Pancreas (tissue), 10 donors: ENCODE results near the gene ASS1. TPM values are rescaled to one million over a fixed set of nuclear protein-coding genes. Genes with fewer than 3 reads are reported as not detected.
A peak's percentile ranks its signal among the peaks of the same experiment; 100 is the strongest.

Experiments
- ATAC-seq, 4 donors: fragments of 200-7000 bp; cut with Tn5 transposase; one replicate each; pipeline versions ENCODE4 v1.8.0 to v1.9.1; 2020; ENCODE audit warnings: mild to moderate bottlenecking in 4 of 4, moderate library complexity in 4 of 4
- DNase-seq, 6 donors: peaks; one replicate each; pipeline ENCODE4 v3.0.0-alpha.2; 2020
- FAIRE-seq: peaks from 2 replicates; lab custom pipeline; 2012; peaks lifted over from hg19 to GRCh38; lab: Jason Lieb, UNC
- H3K27ac ChIP-seq, 4 donors: fragments of 200-600 bp; sonication (generic); 1 replicate in 3 of 4; 2 replicates in 1 of 4; pipeline versions ENCODE4 v1.5.0 to v1.8.0; 2020
- H3K27me3 ChIP-seq, 4 donors: fragments of 200-600 bp; one replicate each; pipeline ENCODE4 v1.8.0; 2021
- H3K36me3 ChIP-seq, 3 donors: fragments of 200-600 bp; sonication (generic) in 1 of 3; one replicate each; pipeline versions ENCODE4 v1.5.0 to v1.8.0; 2020 to 2021
- H3K4me1 ChIP-seq, 3 donors: fragments of 200-600 bp; one replicate each; pipeline ENCODE4 v1.8.0; 2021
- H3K4me3 ChIP-seq, 4 donors: fragments of 200-600 bp; sonication (generic) in 2 of 4; one replicate each; pipeline versions ENCODE4 v1.5.0 to v1.8.0; 2020 to 2021
- H3K9me3 ChIP-seq, 4 donors: fragments of 200-600 bp; one replicate each; pipeline ENCODE4 v1.8.0; 2021
- CTCF ChIP-seq, 4 donors: fragments of 200-600 bp; sonication (generic) in 3 of 4; IDR thresholded peaks; one replicate each; pipeline versions ENCODE4 v1.5.0 to v1.8.0; 2021; ENCODE audit warnings: antibody characterized with exemption in 4 of 4
- whole genome bisulfite sequencing, 2 donors: extraction: QIAGEN DNeasy Blood & Tissue Kit; methylation state at CpG; one replicate each; pipeline ENCODE4 v1.1.7; 2013; 5-methylcytosine and 5-hydroxymethylcytosine counted together
- intact Hi-C, 3 donors: fragments of 100-400 bp; cut with DNase I; formaldehyde crosslinking; loops; one replicate each; pipeline versions ENCODE4 v1.11.1 to v1.14.2; 2022
- polyA plus RNA-seq, 2 donors: library from polyadenylated mRNA; stranded (reverse); fragments of 200-250 nt; gene quantifications; one replicate each; pipeline ENCODE4 v1.2.3, GENCODE V29; 2013
- total RNA-seq, 6 donors: library from RNA; stranded (reverse); fragmentation: NEBNext Ultra II Directional in 4 of 6; extraction: Animal tissue kit (Norgen Biotek cat#: 25700) in 4 of 6; gene quantifications; one replicate each; pipeline versions ENCODE4 v1.2.1 to v1.2.4, GENCODE V29; 2021 to 2023
- donor health status: healthy with polysubstance abuse.
- donor health status: DM: no; HTN: no; CAD: no; lungs with moderate emphysema.
- donor health status: DM: no; HTN: no; CAD: no.
- donor health status: control.
- donor health status: control.
- donor health status: Bipolar disorder and iron deficiency.
- donor health status: DM: yes; HTN: yes; CAD: no.
- donor health status: DM: no; HTN: no; CAD: no.
- donor health status: DM: no; HTN: no; CAD: no.
- donor health status: DM: yes; HTN: yes; CAD: no.

The ASS1 gene
- total and polyA plus RNA-seq, 8 donors = 19.3 to 71.4 (median 27.1) TPM

- Histone ChIP-seq H3K36me3 (no peaks in the 10 kb centered on the region), H3K4me3 (no peak overlapping the region), H3K27me3 (no peaks in the 10 kb centered on the region), H3K4me1 (peaks cover 0 to 3% (median 0%) of the 10 kb centered on the region in 3 donors), H3K9me3 (no peaks in the 10 kb centered on the region), H3K27ac (peak overlapping the region in 2 of 4 donors; percentile 13 to 52)
- intact Hi-C loops = no loop called here
- FAIRE-seq (no peak), ATAC-seq (peak; percentile 94 to 97 (median 96)), DNase-seq (peak in 4 of 6 donors; percentile 50 to 82 (median 74))
- TF ChIP-seq CTCF (IDR thresholded peaks at IDR 0.05) = no peak
- WGBS, 2 donors = 43 to 44% methylated on average over 7 of the region's 7 CpGs
Observed at GRCh38 chr9:130499804-130500263, 55.1 kb downstream of the ASS1 start.

- Histone ChIP-seq H3K27me3 (no peaks in the 10 kb centered on the region), H3K4me3 (no peak overlapping the region), H3K27ac (peak overlapping the region in 2 of 4 donors; percentile 11 to 37), H3K9me3 (no peaks in the 10 kb centered on the region), H3K36me3 (no peaks in the 10 kb centered on the region), H3K4me1 (peaks cover 0 to 3% (median 0%) of the 10 kb centered on the region in 3 donors)
- intact Hi-C loops = no loop called here
- TF ChIP-seq CTCF (IDR thresholded peaks at IDR 0.05) = no peak
- FAIRE-seq = no peak
- WGBS, 2 donors = 79 to 86% methylated on average over 12 of the region's 12 CpGs
- ATAC-seq = no peak
- peak in 2 of 6 donors; percentile 34 to 43 for DNase-seq
Observed at GRCh38 chr9:130500340-130501180, 55.8 kb downstream of the ASS1 start.

- ATAC-seq (no peak), FAIRE-seq (no peak), DNase-seq (no peak)
- no peak for TF ChIP-seq CTCF (IDR thresholded peaks at IDR 0.05)
- intact Hi-C loops = no loop called here
- Histone ChIP-seq H3K27me3 (no peaks in the 10 kb centered on the region), H3K9me3 (no peaks in the 10 kb centered on the region), H3K4me3 (no peak overlapping the region), H3K27ac (no peak overlapping the region), H3K4me1 (peaks cover 0 to 3% (median 0%) of the 10 kb centered on the region in 3 donors), H3K36me3 (no peaks in the 10 kb centered on the region)
- WGBS, 2 donors = 92 to 94% methylated on average over 9 of the region's 9 CpGs
Observed at GRCh38 chr9:130501639-130502038, 56.9 kb downstream of the ASS1 start.

GRCh38 chr9:130508218-130508617 lies 63.5 kb downstream of the ASS1 start:
- Histone ChIP-seq H3K4me1 (no peaks in the 10 kb centered on the region), H3K27me3 (no peaks in the 10 kb centered on the region), H3K27ac (no peak overlapping the region), H3K4me3 (no peak overlapping the region), H3K9me3 (no peaks in the 10 kb centered on the region), H3K36me3 (no peaks in the 10 kb centered on the region)
- ATAC-seq (no peak), FAIRE-seq (no peak), DNase-seq (no peak)
- intact Hi-C loops = no loop called here
- TF ChIP-seq CTCF (IDR thresholded peaks at IDR 0.05) = no peak
- 33 to 71% methylated on average over 2 of the region's 2 CpGs for WGBS, 2 donors

- FAIRE-seq (no peak), DNase-seq (no peak), ATAC-seq (no peak)
- Histone ChIP-seq H3K4me1 (no peaks in the 10 kb centered on the region), H3K36me3 (no peaks in the 10 kb centered on the region), H3K27me3 (no peaks in the 10 kb centered on the region), H3K27ac (no peak overlapping the region), H3K9me3 (no peaks in the 10 kb centered on the region), H3K4me3 (no peak overlapping the region)
- TF ChIP-seq CTCF (IDR thresholded peaks at IDR 0.05) = no peak
- intact Hi-C loops = no loop called here
- WGBS, 2 donors = 82 to 94% methylated on average over 4 of the region's 4 CpGs
Observed at GRCh38 chr9:130512199-130512598, 67.4 kb downstream of the ASS1 start.
